H1 (cell line): ENCODE data around the gene CDC42EP3.

Experiments
- GABPA ChIP-seq: IDR thresholded peaks from 2 replicates; pipeline ENCODE4 v1.6.1; 2011; ENCODE audit warnings: mild to moderate bottlenecking, low read length, moderate library complexity, borderline replicate concordance; ENCODE audit not compliant: insufficient read depth
- TF ChIP-seq, protein P1 (sequence below), 3 experiments: IDR thresholded peaks; 1 replicate in 2 of 3; 2 replicates in 1 of 3; pipeline versions ENCODE4 v1.5.1 to v1.6.1; 2011; ENCODE audit warnings: low read length in 3 of 3, mild to moderate bottlenecking in 3 of 3, inconsistent platforms in 2 of 3, low read depth in 1 of 3, moderate library complexity in 1 of 3; ENCODE audit not compliant: insufficient read depth in 1 of 3; ENCODE audit errors: control extremely low read depth in 1 of 3

- TF ChIP-seq GABPA: no peak
- TF ChIP-seq, protein P1, sequence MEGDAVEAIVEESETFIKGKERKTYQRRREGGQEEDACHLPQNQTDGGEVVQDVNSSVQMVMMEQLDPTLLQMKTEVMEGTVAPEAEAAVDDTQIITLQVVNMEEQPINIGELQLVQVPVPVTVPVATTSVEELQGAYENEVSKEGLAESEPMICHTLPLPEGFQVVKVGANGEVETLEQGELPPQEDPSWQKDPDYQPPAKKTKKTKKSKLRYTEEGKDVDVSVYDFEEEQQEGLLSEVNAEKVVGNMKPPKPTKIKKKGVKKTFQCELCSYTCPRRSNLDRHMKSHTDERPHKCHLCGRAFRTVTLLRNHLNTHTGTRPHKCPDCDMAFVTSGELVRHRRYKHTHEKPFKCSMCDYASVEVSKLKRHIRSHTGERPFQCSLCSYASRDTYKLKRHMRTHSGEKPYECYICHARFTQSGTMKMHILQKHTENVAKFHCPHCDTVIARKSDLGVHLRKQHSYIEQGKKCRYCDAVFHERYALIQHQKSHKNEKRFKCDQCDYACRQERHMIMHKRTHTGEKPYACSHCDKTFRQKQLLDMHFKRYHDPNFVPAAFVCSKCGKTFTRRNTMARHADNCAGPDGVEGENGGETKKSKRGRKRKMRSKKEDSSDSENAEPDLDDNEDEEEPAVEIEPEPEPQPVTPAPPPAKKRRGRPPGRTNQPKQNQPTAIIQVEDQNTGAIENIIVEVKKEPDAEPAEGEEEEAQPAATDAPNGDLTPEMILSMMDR (IDR thresholded peaks at IDR 0.05; ENCODE audit: control extremely low read depth in 1 of 3, insufficient read depth in 1 of 3, low read depth in 1 of 3, low read length in 3 of 3): no peak
Observed at GRCh38 chr2:37631292-37631691, 40.1 kb downstream of the CDC42EP3 start.
